DND-41 (cell line): ENCODE data around the gene EPOP.

Source experiments
- ATAC-seq: fragments of 200-7000 bp; cut with Tn5 transposase; 3 replicates; pipeline ENCODE4 v1.9.1; 2021; ENCODE audit warnings: low read depth; ENCODE audit not compliant: insufficient read depth
- DNase-seq: peaks from one replicate; pipeline ENCODE4 v3.0.0-alpha.2; 2020
- H2AFZ ChIP-seq: 2 replicates; pipeline ENCODE4 v1.6.0; 2012; ENCODE audit warnings: low read depth, low read length
- H3K27ac ChIP-seq: 2 replicates; pipeline ENCODE4 v1.5.1; 2012; ENCODE audit warnings: low read length, inconsistent platforms
- H3K27me3 ChIP-seq: fragments of 200-600 bp; sonication (generic); 2 replicates; pipeline ENCODE4 v1.6.0; 2012; ENCODE audit warnings: low read length, mild to moderate bottlenecking, inconsistent platforms; ENCODE audit not compliant: insufficient read depth, poor library complexity
- H3K36me3 ChIP-seq: 2 replicates; pipeline ENCODE4 v1.5.1; 2012; ENCODE audit warnings: low read length, inconsistent platforms; ENCODE audit not compliant: insufficient read depth
- H3K4me1 ChIP-seq: 2 replicates; pipeline ENCODE4 v1.5.1; 2012; ENCODE audit warnings: mild to moderate bottlenecking, low read length; ENCODE audit not compliant: insufficient read depth
- H3K4me2 ChIP-seq: 2 replicates; pipeline ENCODE4 v1.6.0; 2012; ENCODE audit warnings: mild to moderate bottlenecking, moderate library complexity, low read length, inconsistent platforms; ENCODE audit not compliant: insufficient read depth
- H3K4me3 ChIP-seq, 2 experiments: fragments of 200-600 bp in 1 of 2; shearing (Covaris generic) in 1 of 2; 2 replicates each; pipeline ENCODE4 v1.5.1; 2012 to 2016; ENCODE audit warnings: inconsistent platforms in 2 of 2, low read length in 2 of 2, mild to moderate bottlenecking in 2 of 2, low read depth in 1 of 2, moderate library complexity in 1 of 2
- H3K79me2 ChIP-seq: 2 replicates; pipeline ENCODE4 v1.6.0; 2012; ENCODE audit warnings: low read length, inconsistent platforms; ENCODE audit not compliant: insufficient read depth
- H3K9ac ChIP-seq: 2 replicates; pipeline ENCODE4 v1.6.0; 2012; ENCODE audit warnings: low read depth, mild to moderate bottlenecking, inconsistent platforms, low read length, moderate library complexity
- H3K9me3 ChIP-seq: 2 replicates; pipeline ENCODE4 v1.5.1; 2012; ENCODE audit warnings: low read length, moderate library complexity, mild to moderate bottlenecking, inconsistent platforms; ENCODE audit not compliant: insufficient read depth, severe bottlenecking
- H4K20me1 ChIP-seq: 2 replicates; pipeline ENCODE4 v1.6.0; 2012; ENCODE audit warnings: low read length; ENCODE audit not compliant: insufficient read depth
- EZH2 ChIP-seq: IDR thresholded peaks from 3 replicates; pipeline ENCODE4 v1.6.1; 2012; ENCODE audit warnings: borderline replicate concordance, low read depth, mild to moderate bottlenecking, moderate library complexity, low read length, inconsistent platforms; ENCODE audit not compliant: severe bottlenecking
- TF ChIP-seq, protein P1 (sequence below): IDR thresholded peaks from 2 replicates; pipeline ENCODE4 v1.5.1; 2012; ENCODE audit warnings: borderline replicate concordance, low read length, moderate library complexity, mild to moderate bottlenecking; ENCODE audit not compliant: poor library complexity, severe bottlenecking; ENCODE audit errors: extremely low read depth

Gene EPOP

GRCh38 chr17:38698760-38699159 lies 24.0 kb upstream of the EPOP start:
- no peak overlapping the region for H3K4me3 ChIP-seq
- TF ChIP-seq, protein P1, sequence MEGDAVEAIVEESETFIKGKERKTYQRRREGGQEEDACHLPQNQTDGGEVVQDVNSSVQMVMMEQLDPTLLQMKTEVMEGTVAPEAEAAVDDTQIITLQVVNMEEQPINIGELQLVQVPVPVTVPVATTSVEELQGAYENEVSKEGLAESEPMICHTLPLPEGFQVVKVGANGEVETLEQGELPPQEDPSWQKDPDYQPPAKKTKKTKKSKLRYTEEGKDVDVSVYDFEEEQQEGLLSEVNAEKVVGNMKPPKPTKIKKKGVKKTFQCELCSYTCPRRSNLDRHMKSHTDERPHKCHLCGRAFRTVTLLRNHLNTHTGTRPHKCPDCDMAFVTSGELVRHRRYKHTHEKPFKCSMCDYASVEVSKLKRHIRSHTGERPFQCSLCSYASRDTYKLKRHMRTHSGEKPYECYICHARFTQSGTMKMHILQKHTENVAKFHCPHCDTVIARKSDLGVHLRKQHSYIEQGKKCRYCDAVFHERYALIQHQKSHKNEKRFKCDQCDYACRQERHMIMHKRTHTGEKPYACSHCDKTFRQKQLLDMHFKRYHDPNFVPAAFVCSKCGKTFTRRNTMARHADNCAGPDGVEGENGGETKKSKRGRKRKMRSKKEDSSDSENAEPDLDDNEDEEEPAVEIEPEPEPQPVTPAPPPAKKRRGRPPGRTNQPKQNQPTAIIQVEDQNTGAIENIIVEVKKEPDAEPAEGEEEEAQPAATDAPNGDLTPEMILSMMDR: no peak
- no peak for TF ChIP-seq EZH2
- peaks cover 25% of the 10 kb centered on the region for H3K4me1 ChIP-seq
- H3K36me3 ChIP-seq: no peaks in the 10 kb centered on the region
- H3K27me3 ChIP-seq: no peaks in the 10 kb centered on the region
- no peak overlapping the region for H3K4me2 ChIP-seq
- no peak for DNase-seq
- no peaks in the 10 kb centered on the region for H4K20me1 ChIP-seq
- no peak overlapping the region for H3K27ac ChIP-seq
- no peak for ATAC-seq
- H2AFZ ChIP-seq: no peak overlapping the region
- no peak overlapping the region for H3K9ac ChIP-seq
- H3K9me3 ChIP-seq: no peaks in the 10 kb centered on the region
- H3K79me2 ChIP-seq: peaks cover 7% of the 10 kb centered on the region

GRCh38 chr17:38697061-38697820 lies 22.5 kb upstream of the EPOP start:
- no peak for ATAC-seq
- no peak overlapping the region for H2AFZ ChIP-seq
- no peak overlapping the region for H3K27ac ChIP-seq
- DNase-seq: no peak
- H3K4me2 ChIP-seq: no peak overlapping the region
- TF ChIP-seq, protein P1: no peak
- TF ChIP-seq EZH2: no peak
- H3K9me3 ChIP-seq: no peaks in the 10 kb centered on the region
- no peaks in the 10 kb centered on the region for H4K20me1 ChIP-seq
- H3K9ac ChIP-seq: no peak overlapping the region
- H3K4me1 ChIP-seq: peaks cover 11% of the 10 kb centered on the region
- H3K36me3 ChIP-seq: no peaks in the 10 kb centered on the region
- H3K79me2 ChIP-seq: no peaks in the 10 kb centered on the region
- H3K4me3 ChIP-seq: no peak overlapping the region
- H3K27me3 ChIP-seq: no peaks in the 10 kb centered on the region

GRCh38 chr17:38693700-38694329 lies 19.1 kb upstream of the EPOP start:
- Histone ChIP-seq H3K9me3 (no peaks in the 10 kb centered on the region), H3K27me3 (no peaks in the 10 kb centered on the region), H3K79me2 (no peaks in the 10 kb centered on the region), H3K4me3 (no peak overlapping the region), H3K4me2 (no peak overlapping the region), H3K9ac (no peak overlapping the region), H3K36me3 (no peaks in the 10 kb centered on the region), H2AFZ (no peak overlapping the region), H4K20me1 (no peaks in the 10 kb centered on the region), H3K27ac (no peak overlapping the region), H3K4me1 (no peaks in the 10 kb centered on the region)
- DNase-seq: no peak
- TF ChIP-seq EZH2: no peak
- TF ChIP-seq, protein P1: no peak
- no peak for ATAC-seq
